ENCODE measurements around the gene OLFML3. TPM values are rescaled to one million over a fixed set of nuclear protein-coding genes. Genes with fewer than 3 reads are reported as not detected.
"Not testable (repeated sequence)": the region's sequence is repeated elsewhere in the genome, so short reads cannot be mapped to it uniquely, and the experiment has no call there.

The OLFML3 gene
- polyA plus RNA-seq, 5 donors = 251 to 302 (median 269) TPM

DNA sequence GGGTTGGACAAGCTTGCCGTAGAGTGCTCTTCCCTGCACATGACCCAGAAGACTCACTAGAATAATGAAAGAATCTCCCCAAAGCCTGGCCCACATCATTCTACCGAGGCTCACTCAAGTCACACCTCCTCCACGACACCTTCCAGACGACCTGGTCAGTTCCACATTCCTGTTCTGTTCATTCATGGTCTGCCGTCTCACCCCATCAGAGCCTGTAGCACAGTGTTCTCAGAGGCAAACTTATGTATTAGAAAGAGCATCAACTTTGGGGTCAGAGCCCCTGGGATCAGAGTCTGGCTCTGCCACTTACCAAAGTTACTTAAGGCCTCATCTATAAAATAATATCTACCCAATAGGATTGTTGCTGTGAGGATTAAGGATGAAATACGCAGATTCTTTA, 7.5 kb downstream of the OLFML3 start:
- no peak for DNase-seq

DNA sequence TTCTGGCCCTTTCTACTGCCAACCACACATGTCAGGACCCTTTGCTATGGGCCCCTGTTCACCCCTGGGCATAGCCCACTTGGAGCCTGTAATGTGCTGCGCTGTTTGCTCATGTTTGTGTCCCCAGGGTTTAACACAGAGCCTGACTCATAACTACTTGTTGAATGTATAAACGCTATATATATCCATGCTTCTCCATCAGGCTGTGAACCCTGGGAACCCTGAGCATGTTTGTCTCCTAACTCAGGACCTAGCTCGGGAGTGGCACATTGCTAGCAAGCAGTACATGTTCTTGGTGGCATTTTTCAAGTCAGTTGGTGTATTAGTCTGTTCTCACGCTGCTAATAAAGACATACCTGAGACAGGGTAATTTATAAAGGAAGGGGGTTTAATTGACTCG, 8.0 kb downstream of the OLFML3 start:
- DNase-seq = no peak

DNA sequence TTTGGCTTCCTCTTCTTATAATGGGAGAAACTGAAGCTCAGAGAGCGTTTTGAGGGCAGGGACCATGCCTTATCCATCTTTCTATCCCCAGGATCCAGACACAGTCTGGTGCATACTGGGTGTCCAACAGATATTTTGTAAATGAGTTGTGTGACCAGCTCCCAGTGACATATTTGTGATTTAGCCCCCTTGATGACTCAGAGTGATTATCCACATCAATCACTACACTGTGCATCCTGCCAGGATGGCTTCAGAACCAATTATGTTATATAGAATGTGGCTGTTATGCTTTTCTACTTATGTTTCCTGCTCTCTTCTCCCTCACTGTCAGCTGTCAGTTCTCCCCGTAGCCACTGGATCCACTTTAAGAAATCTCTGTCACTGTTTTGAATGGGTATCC, 11.3 kb downstream of the OLFML3 start:
- no peak for DNase-seq

DNA sequence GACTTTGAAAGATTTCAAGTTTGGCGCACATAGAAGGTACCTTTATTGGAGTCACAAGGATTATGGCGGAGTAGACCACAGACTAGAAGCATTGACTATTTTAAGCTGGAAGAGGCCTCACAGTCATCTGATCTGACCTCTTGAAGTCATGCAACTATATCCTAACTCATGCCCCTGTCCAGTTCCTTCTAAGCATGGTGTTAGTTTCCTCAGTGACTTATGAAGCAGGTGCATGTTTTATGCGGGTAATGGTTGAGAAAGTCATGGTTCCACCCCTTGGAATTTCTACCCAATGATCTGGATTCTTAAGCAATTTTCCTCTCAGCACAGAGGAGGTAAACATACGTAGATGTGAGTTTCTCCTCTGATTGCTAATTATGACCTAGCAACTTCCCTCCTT, 11.7 kb downstream of the OLFML3 start:
- DNase-seq = no peak

DNA sequence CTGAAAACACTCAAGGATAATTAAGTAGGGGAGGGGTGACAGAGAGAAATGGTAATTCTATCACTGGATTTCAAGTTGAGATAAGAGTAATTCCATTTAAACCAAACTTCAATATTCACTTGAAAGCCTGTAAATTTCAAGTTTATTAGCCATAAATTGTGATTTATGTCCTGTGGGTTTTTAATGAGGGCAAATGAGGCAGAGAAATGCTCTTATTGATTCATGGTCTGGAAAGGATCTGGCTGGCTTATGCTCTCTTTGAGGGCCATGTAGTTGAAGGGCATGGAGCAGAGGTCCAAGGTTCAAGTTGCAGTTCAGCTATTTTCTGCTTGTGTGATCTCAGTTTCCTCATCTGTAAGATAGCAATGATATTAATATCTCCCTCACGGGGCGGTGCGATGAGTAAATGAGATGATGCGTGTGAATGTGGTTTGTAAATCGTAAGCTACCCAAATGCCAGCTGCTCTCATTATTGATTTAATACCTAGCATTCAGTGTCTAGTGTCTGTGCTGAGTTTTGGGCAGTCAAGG, 12.3 kb downstream of the OLFML3 start:
- DNase-seq = no peak

DNA sequence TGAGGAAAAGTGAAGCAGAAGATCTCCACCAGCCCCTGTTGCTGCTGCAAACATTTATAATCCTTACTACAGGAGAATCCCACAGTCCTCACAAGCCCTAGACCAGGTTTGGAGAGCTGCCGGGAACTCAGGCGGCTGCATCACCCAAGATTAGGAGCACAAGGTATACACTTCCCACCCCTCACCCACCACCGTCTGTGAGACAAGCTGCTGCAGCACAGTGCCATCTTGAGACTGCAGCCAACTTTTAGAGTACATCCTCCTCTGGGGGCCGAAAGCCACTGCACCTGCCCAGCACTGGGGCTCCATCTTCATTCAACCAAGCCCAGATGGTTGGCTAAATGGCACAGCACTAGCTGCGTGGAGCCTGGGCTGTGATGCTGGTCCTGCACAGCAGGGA, 13.8 kb downstream of the OLFML3 start:
- DNase-seq = no peak

DNA sequence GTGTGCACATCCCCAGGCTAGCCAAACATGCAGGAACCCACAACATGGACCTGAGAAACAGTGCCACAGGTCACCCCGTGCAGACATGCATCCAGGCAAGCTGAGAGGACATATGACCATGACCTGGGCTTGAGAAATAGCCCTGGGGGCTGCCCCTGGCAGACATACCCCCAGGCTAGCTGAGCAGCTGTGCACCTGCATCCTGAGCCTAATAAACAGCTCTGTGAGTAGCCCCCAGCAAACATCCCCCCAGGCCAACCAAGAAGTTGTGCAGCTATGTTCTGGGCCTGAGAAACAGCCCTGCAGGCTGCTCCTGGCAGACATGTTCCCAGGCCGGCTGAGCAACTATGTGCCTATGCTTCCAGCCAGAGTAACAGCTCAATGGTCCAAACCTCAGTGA, 14.5 kb downstream of the OLFML3 start:
- no peak for DNase-seq

DNA sequence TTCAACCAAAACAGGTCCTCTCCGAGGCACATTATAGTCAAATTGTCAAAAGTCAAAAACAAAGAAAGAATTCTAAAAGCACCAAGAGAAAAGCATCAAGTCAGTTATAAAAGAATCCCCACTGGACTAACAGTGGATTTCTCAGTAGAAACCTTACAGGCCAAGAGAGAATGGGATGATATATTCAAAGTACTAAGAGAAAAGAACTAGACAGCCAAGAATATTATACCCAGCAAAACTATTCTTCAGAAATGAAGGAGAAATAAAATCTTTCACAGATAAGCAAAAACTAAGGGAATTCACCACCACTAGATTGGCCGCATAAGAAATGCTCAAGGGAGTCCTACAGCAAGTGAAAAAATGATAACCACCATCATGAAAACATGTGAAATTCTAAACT, 16.1 kb downstream of the OLFML3 start:
- no peak for DNase-seq

DNA sequence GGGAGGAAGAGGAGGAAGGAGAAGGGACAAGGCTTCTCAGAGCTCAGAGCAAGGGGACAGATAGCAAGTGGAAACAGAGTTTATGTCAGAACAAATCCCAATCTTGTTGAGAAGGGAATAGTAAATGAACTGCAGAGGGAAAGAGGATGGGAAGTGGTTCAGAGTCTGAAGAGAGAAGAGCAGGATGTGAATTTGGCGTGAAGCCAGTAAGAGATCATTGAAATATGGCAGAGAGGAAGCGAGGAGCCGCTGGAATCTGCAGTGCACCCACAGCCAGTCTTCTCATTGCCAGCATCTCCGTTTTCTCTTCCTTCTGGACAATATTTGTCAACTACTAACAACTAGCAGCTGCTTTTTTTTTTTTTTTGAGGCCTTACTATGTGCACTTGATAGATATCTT, 19.1 kb downstream of the OLFML3 start:
- DNase-seq = no peak

DNA sequence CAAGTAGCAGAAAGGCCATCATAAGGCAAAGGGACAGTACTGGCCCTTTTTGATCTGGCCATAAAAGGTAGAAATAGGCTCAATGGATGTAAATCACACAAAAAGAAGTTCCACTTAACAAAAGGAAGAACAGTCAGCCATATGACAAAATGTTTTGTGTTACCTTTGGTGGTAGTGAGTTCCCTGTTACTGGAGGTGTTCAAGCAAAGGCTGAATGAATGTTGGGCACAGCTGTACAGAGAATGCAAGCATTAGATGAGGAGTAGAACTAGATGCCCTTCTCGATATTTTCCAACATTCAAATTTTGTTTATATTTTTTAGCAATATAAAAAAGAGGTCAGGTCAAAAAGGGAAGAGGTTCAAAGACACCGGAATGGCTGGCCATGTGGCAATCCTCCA, 20.0 kb downstream of the OLFML3 start:
- no peak for DNase-seq

DNA sequence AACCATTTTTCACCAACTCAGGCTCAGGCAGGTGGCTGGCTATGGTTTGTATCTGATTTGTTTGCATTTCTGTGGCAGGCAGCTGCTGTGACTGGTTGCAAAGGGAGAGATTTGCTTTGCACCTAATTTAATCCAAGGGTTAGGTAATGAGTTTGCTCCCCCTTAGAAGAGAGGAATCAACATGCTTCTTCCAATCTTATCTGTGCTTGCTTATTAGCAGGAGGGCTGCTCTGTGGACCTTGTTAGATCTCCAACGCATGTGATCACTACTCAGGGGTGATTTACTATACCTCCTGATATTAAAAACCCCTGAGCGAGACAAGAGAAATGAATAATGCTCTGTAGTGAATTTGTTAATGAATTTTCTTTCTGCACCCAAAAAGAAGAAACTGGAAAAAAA, 20.5 kb downstream of the OLFML3 start:
- no peak for DNase-seq

DNA sequence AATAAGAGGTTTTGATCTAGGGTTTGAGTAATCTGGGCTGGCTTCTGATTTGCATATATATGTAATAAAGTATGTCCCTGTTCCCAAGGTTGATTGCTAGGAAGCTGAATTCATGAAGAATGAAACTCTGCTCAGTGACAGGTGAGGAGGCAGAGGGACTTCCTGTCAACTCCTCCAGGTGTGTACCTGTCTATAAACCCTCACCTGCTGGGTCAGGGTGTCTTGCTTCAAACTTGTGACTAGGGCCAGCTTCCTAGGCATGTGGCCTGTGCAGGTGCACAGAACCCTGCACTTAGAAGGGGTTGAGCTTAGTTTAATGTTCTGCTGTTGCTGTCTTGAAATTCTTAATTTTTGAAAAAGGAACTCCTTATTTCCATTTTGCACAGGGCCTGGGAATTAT, 21.1 kb downstream of the OLFML3 start:
- no peak for DNase-seq

DNA sequence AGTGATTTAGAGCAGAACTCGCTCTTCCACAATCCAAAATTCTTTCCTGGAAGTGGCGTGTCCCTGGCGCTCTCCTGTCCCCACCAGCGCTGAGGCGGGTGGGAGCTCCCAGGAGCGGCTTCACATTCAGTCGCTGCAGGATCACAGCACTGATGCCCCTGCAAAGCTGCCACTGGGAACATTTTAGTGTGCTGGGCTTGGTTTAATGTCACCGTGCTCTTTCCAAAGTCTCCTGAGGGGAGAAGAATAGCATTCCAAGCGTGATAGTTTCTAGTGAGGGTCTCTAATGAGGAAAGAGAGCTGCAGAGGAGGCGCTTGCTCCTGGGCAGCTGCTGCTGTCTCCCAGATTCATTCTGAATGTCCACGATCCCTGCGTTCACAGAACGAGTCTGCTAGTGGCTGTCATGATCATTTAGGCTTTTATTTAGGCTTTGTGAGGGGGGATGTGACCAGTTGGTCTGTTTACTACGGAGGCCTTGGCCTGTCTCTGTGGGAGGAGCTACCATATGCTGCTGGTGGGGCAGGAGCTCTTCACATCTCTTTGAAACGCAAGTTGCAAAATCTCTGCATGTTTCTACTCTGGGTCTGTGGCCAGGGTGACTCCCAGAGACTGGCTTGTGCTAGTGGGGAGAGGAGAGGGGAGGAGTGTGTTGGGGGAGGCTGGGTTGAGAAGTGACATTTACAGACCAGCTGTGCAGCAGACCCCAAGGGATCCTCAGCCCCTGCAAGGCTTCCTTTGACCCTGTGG, 23.4 kb downstream of the OLFML3 start:
- DNase-seq = peak; percentile 54 to 75

DNA sequence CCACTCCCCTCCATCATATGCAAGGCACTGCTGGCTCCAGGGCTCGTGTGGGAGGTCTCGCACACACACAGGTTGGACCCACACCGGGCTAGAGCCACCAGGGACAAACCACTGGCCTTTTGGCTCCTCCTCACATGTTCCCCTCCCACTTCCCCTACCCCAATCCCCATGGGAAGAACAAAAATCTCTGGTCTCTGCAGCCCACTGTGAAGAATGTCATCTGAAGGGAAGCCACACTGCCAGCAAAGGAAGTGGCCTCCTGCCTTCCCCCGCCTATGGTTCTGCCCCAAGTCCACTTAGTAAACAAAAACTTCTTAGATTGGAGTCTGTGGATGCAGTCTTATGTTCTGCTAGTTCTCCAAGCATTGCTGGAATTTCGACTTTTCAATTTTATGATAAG, 24.2 kb downstream of the OLFML3 start:
- DNase-seq = no peak

DNA sequence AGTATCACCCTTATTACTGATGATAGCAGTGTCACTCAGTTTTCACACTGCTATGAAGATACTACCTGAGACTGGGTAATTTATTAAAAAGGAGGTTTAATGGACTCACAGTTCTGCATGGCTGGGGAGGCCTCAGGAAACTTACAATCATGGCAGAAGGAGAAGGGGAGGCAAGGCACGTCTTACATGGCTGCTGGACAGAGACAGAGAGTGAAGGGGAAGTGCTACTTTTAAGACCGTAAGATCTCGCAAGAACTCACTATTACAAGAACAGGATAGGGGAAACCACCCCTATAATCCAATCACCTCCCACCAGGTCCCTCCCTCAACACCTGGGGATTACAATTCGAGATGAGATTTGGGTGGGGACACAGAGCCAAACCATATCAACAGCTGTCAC, 27.6 kb downstream of the OLFML3 start:
- not testable (repeated sequence) for DNase-seq

DNA sequence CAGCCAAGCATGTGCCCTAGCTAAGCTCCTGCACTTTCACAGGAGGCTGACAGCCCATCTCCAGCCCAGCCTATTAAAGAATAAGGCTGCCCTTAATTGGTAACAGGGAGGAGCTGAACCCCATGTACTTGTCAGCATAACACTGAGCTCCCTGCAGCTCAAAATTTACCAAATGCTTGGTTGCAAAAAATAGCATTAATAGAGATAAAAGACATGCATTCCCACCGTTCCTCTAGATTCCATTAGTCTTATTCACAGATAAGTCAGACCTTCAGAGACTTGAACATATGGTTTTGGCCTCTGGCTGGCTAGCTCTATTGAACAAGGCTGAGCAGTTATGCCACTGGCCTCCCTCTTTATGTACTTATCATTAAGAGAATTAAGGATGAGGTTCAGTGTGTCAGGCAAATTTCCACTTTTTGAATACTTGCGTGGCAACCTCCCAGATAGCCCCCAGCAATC, 29.2 kb downstream of the OLFML3 start:
- no peak for DNase-seq

DNA sequence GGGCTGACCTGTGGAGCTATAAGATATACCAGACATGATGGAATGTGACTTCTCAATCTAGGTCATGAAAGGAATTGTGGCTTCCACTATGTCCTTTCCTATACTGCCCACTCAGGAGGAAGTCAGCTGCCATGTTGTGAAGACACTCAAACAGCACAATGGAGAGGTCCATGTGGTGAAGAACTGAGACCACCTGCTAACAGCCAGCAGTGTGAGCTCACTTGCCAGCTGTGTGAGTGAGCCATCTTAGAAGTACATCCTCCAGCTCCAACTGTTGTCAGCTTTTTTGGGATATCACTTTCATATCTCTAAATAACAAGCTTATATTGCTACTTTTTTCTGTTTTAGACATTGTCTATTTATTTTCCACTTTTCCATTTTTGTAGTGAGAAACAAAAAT, 29.7 kb downstream of the OLFML3 start:
- no peak for DNase-seq

DNA sequence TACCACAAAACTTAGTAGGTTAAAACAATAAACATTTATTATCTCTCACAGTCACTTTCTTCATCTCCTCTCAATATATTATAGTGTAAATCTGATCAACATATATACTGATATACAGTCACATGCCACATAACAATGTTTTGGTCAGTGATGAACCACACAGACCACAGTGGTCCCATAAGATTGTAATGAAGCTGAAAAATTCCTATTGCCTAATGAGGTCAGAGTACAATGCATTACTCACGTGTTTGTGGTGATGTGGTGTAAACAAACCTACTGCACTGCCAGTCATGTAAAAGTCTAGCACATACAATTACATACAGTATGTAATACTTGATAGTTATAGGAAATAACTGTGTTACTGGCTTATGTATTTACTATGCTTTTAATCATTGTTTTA, 30.1 kb downstream of the OLFML3 start:
- DNase-seq = no peak

DNA sequence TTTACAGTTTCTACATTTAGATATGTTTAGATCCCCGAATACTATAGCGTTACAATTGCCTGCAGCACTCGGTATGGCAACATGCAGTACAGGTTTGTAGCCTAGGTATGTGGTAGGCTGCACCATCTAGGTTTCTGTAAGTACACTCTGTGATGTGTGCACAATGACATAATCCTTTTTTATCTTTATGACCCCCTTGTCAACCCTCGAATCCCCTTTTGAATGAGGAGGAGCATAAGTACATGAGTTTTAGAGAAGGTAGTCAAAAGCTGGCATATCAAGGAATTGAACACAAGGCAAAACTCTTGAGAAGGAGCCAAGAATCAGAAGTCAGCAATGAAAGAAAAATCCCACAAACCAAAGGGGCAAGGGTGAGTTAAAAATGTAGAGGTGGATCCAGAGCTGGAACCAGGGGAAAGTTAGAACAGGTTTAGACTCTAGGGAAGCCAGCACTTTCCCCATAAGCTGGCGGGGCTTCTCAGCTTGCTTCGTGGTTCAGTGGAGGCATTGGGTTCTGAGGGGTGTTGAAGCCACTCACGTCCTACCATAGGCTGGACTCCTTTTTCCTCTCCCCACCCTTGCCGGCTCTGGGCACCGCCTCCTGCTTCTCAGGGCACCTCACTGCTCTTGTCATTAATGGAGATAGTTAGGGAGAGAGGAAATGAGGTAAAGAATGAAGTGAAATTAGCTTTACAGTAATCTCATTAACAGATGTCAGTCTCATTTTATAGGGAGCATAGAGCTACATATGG, 31.3 kb downstream of the OLFML3 start:
- no peak for DNase-seq

DNA sequence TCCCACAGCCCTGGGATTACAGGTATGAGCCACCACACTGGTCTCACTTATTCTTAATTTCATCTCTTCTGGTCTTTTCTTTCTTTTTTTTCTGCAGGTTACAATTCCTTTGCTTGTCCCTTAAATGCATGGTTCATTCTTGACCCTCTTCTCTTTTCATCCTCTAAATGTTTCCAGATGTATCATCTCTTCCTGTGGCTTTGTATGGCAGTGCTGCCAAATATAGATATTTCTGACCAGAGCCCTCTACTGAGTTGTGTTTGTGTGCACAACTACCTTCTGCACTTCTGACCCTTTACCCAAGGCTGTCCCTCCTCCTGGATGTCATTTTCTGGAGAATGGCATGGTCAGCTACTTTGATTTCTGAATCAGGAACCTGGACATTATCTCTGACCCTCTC, 32.5 kb downstream of the OLFML3 start:
- DNase-seq = no peak

DNA sequence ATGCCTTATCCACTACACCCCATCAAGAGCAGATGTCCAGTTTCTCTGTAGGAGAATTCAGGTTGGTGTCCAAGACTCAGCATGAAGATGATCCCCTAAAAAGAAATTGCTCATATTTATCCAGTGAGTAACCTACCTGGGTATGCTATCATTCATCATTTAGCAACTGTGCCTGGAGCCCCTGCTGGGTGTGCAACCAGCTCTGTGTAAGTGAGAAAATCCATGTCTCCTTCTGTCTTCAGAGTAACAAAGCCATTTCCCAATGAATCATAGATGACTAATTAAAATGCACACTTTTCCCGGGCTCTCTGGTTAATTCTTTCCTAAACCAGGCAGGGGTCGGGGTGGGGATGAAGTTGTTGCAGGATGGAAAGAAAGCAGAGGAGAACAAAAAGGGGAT, 35.8 kb downstream of the OLFML3 start:
- DNase-seq = no peak

DNA sequence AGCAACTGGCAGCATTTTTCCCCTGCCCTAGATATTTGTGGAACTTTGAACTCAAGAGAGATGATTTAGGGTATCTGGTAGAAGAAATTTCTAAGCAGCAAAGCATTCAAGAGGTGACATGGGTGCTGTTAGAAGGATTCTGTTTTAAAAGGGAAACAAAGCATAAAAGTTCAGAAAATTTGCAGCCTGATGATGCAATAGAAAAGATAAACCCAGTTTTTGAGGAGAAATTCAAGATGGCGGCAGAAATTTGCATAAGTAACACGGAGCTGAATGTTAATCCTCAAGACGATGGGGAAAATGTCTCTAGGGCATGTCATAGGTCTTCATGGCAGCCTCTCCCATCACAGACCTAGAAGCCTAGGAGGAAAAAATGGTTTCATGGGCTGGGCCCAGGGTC, 40.5 kb downstream of the OLFML3 start:
- not testable (repeated sequence) for DNase-seq

DNA sequence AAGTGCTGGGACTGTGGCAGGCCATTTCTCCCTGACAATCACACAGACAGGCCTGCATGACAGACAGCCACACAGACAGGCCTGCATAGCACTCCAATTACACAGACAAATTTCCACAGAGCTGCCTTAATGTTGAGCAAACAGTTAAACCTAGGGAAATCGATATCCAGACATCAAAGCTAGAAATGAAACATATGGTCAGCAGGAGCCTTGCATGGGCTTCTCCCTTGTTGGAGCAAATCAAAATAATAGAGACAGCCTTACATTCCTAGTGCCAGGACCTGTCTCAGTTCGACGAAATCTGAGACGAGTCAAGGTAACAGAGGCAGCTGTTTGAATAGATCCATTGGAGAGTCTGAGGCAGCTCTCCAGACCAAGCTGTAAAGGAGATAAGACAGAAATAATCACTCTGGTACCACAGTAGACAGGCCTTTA, 42.4 kb downstream of the OLFML3 start:
- no peak for DNase-seq

Data from right lung (tissue), 5 donors.